Activated T-cell treated with anti-CD3 and anti-CD28 coated beads, Interleukin-2, amount 50 U/mL, for 48 hours (primary cell): ENCODE measurements around the gene CSAD.
"Not testable (repeated sequence)": the region's sequence is repeated elsewhere in the genome, so short reads cannot be mapped to it uniquely, and the experiment has no call there.

Experiments used
- DNase-seq, 2 experiments: peaks; one replicate each; pipeline ENCODE4 v3.0.0-alpha.2; 2020

The CSAD gene

DNA sequence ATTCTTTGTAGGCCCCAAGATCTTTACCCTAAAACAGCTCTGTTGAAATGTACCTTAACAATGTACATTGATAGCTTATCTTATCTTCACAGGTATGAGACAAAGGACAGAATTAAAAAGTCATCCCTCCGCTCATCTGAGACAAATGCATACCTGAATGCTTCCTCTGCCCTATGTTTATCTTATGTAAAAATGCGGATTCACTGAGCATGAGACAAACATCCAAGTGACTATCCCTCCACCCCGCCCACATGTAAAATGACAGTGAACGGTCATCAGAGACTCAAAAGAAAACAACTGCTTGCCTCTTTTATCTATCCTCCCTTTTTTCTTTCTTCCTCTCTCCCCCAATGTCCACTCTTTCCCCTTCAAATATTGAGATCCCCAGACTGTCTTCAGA, 37.4 kb downstream of the CSAD start:
- DNase-seq, result no peak

DNA sequence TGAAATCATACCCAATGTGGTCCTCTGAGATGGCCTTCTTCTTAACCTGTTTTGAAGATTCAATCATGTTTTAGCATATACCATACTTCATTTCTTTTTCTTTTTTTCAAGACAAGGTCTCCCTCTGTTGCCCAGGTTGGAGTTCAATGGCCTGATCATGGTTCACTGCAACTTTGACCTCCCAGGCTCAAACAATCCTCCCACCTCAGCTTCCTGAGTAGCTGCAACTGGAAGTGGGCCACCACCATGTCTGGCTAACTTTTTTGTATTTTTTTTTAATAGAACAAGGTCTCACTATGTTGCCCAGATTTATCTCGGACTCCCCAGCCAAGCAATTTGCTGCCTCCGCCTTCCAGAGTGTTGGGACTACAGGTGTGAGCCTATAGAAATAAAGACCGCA, 47.0 kb downstream of the CSAD start:
- DNase-seq, result no peak

DNA sequence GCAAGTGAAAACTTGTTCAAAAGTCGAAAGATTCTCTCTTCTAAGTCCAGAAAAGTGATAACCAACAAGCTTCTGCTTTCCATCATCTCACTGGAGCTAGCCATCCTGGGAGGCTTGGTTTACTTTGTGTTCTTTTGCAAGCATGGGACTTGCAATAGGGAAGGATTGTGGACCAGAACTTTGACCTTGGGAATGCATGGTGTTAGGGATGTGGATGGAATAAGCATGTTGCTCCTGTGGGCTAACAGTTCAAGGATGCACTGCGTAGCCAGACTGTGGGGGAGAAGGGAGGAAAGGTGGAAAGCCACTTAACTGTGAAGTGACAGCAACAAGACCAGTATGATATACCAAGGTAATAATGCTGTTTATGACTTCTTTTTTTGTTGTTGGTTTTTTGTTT, 48.9 kb downstream of the CSAD start:
- DNase-seq, result no peak

GRCh38 chr12:53128780-53129569, 51.8 kb downstream of the CSAD start:
- DNase-seq, result no peak

DNA sequence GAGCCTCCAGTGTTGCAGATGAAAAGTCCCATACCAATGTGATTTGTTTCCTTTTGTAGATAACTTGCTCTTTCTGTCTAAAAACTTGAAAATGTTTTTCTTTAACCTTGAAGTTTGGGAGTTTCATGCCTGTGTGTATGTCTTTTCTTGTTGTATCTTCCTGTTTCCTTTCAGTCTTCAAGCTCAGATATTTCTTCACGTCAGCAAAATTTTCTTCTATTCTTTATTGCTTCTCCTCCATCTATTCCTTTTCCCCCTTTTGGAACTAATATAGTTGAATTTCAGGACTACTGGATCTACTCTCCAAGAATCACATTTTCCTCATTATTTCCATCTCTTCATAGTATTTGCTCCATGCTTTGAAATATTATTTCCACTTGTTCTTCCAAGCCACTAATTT, 53.6 kb downstream of the CSAD start:
- DNase-seq, result no peak

DNA sequence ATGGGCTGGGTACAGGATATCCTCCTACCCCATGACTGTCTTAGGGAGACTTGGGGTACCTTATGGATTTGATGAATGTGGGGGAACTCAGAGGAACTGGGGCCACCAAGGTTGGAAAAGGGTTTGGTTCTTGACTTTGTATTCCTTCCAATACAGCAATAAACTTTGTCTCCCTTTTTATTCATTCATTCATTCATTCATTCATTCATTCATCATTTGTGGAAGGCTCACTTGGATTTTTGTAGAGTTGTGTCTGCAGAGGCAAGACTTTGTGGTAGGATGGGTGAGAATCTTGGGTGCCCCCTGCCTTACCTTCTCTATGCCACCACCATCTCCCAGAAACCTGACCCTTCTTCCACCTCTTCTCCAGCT, 56.4 kb downstream of the CSAD start:
- no peak for DNase-seq

GRCh38 chr12:53123578-53124351, 57.0 kb downstream of the CSAD start:
- no peak for DNase-seq

DNA sequence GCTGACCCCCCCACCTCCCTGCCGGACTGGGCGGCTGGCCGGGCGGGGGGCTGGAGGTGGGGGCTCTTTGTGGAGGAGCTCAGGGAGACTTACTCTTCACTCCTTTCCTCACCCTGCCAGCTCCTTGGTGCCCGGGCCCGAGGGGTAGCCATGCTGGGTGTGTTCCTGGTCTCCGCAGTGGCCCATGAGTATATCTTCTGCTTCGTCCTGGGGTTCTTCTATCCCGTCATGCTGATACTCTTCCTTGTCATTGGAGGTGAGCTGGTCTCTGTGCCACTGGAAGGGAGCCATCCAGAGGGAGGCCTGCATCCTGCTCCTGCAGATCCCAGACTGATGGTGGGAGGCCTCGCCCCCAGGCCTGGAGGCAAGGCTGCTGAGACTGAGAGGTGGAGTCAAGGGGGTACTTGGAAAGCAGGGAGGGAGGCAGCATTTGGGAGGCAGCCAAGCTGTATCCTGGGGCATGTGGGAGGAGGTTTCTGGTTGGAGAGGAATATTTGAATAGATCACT, 57.7 kb downstream of the CSAD start:
- no peak for DNase-seq

- DNase-seq, result no peak
These were observed 59.8 kb downstream of the CSAD start for GRCh38 chr12:53120685-53121525.

DNA sequence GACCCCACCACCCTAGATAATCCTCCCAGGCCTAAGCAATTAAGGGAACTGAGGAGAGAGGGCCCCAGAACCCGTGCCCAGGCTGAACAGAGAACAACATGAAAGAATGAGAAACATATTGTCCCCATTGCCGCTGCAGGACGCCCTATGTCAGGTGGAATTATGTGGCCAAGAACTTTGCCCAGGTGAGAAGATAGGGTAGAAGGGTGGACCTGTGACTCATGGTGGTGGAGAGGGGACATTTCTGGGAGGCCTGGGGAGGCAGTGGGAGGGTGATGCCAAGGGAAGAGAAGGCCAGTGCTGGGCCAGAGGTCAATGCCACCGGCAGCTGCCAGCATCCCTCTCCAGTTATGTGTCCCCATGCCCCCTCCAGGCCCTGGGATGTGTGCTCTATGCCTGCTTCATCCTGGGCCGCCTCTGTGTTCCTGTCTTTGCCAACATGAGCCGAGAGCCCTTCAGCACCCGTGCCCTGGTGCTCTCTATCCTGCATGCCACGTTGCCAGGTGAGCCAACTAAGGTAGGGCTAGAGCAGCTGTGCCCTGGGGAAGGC, 61.9 kb downstream of the CSAD start:
- DNase-seq, result no peak

DNA sequence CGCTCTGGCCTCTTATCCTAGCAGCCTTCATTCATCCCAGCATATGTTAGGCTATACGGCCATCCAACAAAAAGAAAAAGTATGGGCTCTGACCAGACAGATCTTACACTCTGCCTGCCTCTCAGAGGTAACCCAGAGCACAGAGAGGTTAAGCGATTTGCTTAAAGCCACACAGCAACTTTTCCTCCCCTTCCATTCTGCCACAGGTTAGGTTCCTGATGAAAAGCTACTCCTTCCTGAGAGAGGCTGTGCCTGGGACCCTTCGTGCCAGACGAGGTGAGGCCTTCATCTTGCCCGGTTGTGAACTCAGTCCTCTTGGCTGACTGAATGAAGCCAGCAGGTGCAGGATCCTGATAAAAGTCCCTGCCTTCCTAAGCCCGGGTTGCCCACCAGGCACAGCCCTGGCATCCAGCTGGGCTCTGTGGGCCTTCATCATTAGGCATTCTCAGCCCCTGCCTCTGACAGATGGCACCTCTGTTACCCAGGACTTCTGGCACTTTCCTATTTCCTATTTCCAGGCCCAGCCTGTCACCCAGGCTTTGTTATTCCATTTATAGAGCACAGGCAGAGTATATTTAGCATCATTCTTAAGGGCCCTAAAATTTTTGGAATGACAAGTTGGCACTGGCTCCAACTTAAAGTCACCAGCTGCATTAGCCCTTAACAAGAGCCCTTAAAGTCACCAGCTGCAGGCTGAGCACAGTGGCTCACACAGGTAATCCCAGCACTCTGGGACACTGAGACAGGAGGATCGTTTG, 64.7 kb downstream of the CSAD start:
- DNase-seq, result no peak

GRCh38 chr12:53115112-53115890, 65.4 kb downstream of the CSAD start:
- no peak for DNase-seq

DNA sequence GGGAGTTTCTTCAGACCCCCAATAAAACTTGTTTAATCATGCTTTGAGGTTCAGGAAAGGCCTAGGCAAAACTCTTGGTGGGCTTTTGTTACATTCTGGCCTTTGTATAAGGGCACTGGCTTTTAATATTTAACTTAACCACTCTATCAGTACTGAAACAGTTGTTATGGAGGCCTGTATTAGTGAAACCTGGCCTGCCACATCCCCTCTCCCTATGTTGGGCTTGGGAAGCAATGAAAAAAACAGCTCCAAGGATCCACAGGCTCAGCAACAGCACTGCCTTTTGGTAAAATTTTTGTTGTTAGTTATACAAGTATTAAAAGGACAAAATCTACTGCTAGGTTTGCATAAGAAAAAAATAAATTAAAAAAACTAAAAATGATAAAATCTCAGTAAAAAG, 66.8 kb downstream of the CSAD start:
- no peak for DNase-seq

- no peak for DNase-seq
These were observed 67.5 kb downstream of the CSAD start for GRCh38 chr12:53113136-53113705.

- not testable (repeated sequence) for DNase-seq
These were observed 68.3 kb downstream of the CSAD start for GRCh38 chr12:53112431-53112830.
